Endothelial cell (in vitro differentiated cells): ENCODE data around the gene UTP11. TPM values are rescaled to one million over a fixed set of nuclear protein-coding genes. Genes with fewer than 3 reads are reported as not detected.
A peak's percentile ranks its signal among the peaks of the same experiment; 100 is the strongest.

Experiments used
- DNase-seq: peaks from one replicate; pipeline ENCODE4 v3.0.0; 2021; ENCODE audit warnings: low spot score
- H3K27ac Mint-ChIP-seq: one replicate; pipeline ENCODE4 v1.8.0; 2021; ENCODE audit warnings: mixed read lengths, inconsistent platforms; ENCODE audit not compliant: unreplicated experiment
- H3K27me3 Mint-ChIP-seq: one replicate; pipeline ENCODE4 v1.8.0; 2021; ENCODE audit warnings: mild to moderate bottlenecking, moderate library complexity, mixed read lengths, inconsistent platforms; ENCODE audit not compliant: unreplicated experiment
- H3K36me3 Mint-ChIP-seq: one replicate; pipeline ENCODE4 v1.8.0; 2021; ENCODE audit warnings: mild to moderate bottlenecking, low read depth, mixed read lengths, inconsistent platforms; ENCODE audit not compliant: unreplicated experiment
- H3K4me1 Mint-ChIP-seq: one replicate; pipeline ENCODE4 v1.8.0; 2021; ENCODE audit warnings: mild to moderate bottlenecking, mixed read lengths, inconsistent platforms; ENCODE audit not compliant: unreplicated experiment
- H3K4me3 Mint-ChIP-seq: one replicate; pipeline ENCODE4 v1.8.0; 2021; ENCODE audit warnings: mild to moderate bottlenecking, mixed read lengths, inconsistent platforms; ENCODE audit not compliant: unreplicated experiment
- H3K9me3 Mint-ChIP-seq: one replicate; pipeline ENCODE4 v1.8.0; 2021; ENCODE audit warnings: mixed read lengths, inconsistent platforms; ENCODE audit not compliant: unreplicated experiment
- total RNA-seq: library from RNA; stranded (reverse); fragmentation: NEBNext Ultra II Directional; extraction: Animal tissue kit (Norgen Biotek cat#: 25700); gene quantifications from one replicate; pipeline ENCODE4 v1.2.1, GENCODE V29; 2021; ENCODE audit not compliant: unreplicated experiment
- TF ChIP-seq, protein P1 (sequence below): fragments of 200-600 bp; sonication (generic); IDR thresholded peaks from one replicate; pipeline ENCODE4 v1.5.0; 2021; ENCODE audit warnings: antibody characterized with exemption; ENCODE audit not compliant: unreplicated experiment

UTP11 gene
- total RNA-seq, 1 donor from 2014 or later, result 44.7 TPM

DNA sequence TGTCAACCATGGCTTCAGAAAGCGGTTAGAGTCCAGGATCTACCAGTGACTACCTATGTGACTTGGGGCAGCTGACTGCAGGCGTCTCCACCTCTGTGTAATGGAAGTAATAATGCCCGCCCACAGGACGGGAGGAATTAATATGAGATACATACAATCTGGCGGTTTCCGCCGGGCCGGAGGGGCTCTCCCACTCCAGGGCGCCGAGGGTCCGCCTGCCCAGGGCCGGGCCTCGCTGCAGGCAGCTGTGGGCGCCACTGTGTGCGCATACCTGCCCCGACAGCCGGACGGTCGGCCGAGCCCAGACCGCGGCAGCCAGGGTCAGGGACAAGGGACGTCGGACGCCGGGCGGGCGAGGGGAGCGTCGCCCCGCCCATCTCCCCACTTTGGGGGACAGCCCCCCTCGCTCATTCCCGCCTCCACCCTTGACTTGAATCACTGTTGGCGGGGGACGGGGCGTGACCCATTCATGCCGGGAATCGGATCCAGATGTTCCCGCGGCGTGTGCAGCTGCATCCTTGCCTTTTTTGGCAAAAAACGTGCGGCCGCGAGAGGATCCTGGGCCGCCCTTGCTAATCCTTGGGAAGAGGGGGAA, 16.7 kb upstream of the UTP11 start:
- H3K27me3 Mint-ChIP-seq, result peaks cover 15% of the 10 kb centered on the region
- TF ChIP-seq, protein P1, sequence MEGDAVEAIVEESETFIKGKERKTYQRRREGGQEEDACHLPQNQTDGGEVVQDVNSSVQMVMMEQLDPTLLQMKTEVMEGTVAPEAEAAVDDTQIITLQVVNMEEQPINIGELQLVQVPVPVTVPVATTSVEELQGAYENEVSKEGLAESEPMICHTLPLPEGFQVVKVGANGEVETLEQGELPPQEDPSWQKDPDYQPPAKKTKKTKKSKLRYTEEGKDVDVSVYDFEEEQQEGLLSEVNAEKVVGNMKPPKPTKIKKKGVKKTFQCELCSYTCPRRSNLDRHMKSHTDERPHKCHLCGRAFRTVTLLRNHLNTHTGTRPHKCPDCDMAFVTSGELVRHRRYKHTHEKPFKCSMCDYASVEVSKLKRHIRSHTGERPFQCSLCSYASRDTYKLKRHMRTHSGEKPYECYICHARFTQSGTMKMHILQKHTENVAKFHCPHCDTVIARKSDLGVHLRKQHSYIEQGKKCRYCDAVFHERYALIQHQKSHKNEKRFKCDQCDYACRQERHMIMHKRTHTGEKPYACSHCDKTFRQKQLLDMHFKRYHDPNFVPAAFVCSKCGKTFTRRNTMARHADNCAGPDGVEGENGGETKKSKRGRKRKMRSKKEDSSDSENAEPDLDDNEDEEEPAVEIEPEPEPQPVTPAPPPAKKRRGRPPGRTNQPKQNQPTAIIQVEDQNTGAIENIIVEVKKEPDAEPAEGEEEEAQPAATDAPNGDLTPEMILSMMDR, result no peak
- no peak overlapping the region for H3K4me3 Mint-ChIP-seq
- H3K27ac Mint-ChIP-seq, result peak overlapping the region; percentile 48
- H3K4me1 Mint-ChIP-seq, result peaks cover 48% of the 10 kb centered on the region
- no peaks in the 10 kb centered on the region for H3K9me3 Mint-ChIP-seq
- H3K36me3 Mint-ChIP-seq, result peaks cover 35% of the 10 kb centered on the region
- DNase-seq, result peak; percentile 47

DNA sequence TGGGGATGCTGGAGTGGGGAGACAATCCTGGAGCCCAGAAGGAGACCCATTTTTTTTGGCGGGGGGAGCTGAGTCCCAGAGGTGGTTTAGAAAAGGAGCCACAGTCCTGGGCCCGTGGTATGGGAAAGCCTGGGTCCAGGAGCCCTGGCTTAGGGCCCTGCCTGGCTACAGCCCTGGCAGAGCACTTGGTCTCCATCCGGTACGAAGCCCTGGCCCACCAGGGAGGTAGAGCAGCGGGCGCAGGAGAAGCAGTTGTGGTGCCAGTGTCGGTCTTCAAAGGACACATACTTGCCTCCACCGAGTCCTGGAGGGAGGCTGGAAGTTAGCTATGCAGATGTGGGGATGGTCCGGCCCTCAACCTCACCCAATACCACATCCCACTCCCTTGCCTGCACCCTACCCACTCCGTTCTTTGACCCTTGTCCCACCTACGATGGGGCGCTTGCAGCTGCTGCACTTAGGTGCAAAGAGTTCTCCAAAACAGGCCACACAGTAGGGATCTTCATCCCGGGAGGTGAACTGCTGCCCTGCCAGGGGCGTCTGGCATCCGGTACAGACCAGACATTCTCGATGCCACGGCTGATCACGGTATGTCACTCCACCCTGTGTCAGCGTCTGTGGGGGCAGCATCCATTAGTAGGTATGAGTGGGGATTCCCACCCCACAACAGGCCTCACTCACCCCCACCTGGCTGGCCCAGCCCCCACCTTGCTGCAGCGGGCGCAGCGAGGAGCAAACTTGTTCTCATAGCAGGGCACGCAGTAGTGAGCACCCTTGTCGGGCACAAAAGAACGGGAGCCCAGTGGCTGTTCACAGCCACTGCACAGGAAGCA, 15.1 kb upstream of the UTP11 start:
- H3K27me3 Mint-ChIP-seq, result peaks cover 21% of the 10 kb centered on the region
- H3K27ac Mint-ChIP-seq, result peak overlapping the region; percentile 100
- no peak overlapping the region for H3K4me3 Mint-ChIP-seq
- H3K4me1 Mint-ChIP-seq, result peaks cover 58% of the 10 kb centered on the region
- TF ChIP-seq, protein P1, result no peak
- DNase-seq, result no peak
- peaks cover 39% of the 10 kb centered on the region for H3K36me3 Mint-ChIP-seq
- H3K9me3 Mint-ChIP-seq, result no peaks in the 10 kb centered on the region

DNA sequence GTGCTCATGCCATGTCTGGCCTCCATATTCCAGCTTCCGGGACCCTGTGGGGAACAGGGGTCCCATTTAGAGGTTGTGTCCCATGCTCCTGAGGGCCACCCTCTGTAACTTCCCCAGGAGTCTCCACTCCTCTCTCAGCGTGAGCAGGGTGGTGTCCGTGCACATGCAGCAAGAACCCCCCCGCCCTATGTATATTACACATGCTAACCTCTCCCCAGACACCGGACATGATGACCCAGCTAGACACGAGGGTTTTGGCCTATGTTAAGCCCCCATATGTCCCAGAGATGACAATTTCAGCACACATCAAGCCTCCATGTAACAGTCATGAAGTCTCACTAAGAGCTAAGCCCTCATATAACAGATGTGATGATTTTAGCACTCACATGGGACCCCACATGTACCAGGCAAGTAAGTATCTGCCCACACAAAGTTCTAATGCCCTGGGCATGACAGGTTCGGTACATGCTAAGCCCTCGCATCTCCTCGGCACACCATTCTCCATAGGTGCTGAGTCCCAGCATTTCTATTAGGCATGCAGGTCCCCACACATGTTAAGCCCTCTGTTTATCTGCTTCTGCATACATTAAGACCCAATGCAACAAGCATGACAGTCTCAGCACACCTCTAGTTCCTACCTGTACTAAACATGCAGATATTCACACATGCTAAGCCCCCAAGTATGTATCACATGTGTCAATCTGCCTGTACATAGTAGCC, 14.3 kb upstream of the UTP11 start:
- H3K4me1 Mint-ChIP-seq, result peaks cover 61% of the 10 kb centered on the region
- peaks cover 39% of the 10 kb centered on the region for H3K36me3 Mint-ChIP-seq
- H3K27me3 Mint-ChIP-seq, result peaks cover 23% of the 10 kb centered on the region
- H3K9me3 Mint-ChIP-seq, result no peaks in the 10 kb centered on the region
- peak overlapping the region; percentile 89 for H3K4me3 Mint-ChIP-seq
- peak overlapping the region; percentile 100 for H3K27ac Mint-ChIP-seq
- no peak for DNase-seq
- TF ChIP-seq, protein P1, result no peak

DNA sequence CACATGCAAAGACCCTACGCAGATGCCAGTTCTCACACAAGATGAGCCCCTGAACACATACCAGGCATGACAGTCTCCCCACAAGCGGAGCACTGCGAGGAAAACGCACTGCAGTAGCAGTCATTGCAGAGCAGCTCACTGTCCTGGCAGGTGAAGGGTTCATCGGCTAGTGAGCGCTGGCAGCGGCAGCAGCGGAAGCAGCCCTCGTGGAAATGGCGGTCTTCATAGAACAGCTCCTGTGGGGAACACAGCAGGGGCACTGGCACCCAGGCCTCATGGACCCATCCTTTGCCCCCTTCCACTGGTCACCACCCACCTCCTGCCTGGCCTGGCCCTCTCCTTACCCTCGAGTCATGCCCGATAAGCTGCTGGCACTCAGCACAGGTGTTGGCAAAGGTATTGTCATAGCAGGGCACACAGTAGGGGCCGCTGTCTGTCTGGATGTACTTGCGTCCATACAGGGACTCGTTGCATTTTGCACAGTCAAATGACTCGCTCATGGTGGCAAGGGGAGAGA, 13.6 kb upstream of the UTP11 start:
- Mint-ChIP-seq H3K4me3 (peak overlapping the region; percentile 89), H3K4me1 (peaks cover 69% of the 10 kb centered on the region), H3K36me3 (peaks cover 39% of the 10 kb centered on the region), H3K27ac (peak overlapping the region; percentile 100), H3K27me3 (peaks cover 23% of the 10 kb centered on the region), H3K9me3 (no peaks in the 10 kb centered on the region)
- no peak for DNase-seq
- TF ChIP-seq, protein P1, result no peak
